Activated T-cell treated with anti-CD3 and anti-CD28 coated beads for 4 hours (primary cell): Measurements from ENCODE around the gene GRIA3.
"Not testable (repeated sequence)": the region's sequence is repeated elsewhere in the genome, so short reads cannot be mapped to it uniquely, and the experiment has no call there.

Experiments used
- DNase-seq: peaks from one replicate; pipeline ENCODE4 v3.0.0-alpha.2; 2020

Gene GRIA3

GRCh38 chrX:123361371-123361770, 177.3 kb downstream of the GRIA3 start:
- DNase-seq, result no peak

- DNase-seq, result not testable (repeated sequence)
Observed at GRCh38 chrX:123386196-123386595, 202.1 kb downstream of the GRIA3 start.

- DNase-seq, result no peak
Observed at GRCh38 chrX:123392921-123393320, 208.8 kb downstream of the GRIA3 start.

GRCh38 chrX:123399709-123400108, 215.6 kb downstream of the GRIA3 start:
- DNase-seq, result no peak

- no peak for DNase-seq
Observed at GRCh38 chrX:123405231-123405630, 221.2 kb downstream of the GRIA3 start.

- DNase-seq, result no peak
Observed at GRCh38 chrX:123408821-123409737, 225.0 kb downstream of the GRIA3 start.

GRCh38 chrX:123422875-123423274, 238.8 kb downstream of the GRIA3 start:
- DNase-seq, result no peak

- no peak for DNase-seq
Observed at GRCh38 chrX:123424546-123424945, 240.5 kb downstream of the GRIA3 start.

- DNase-seq, result no peak
Observed at GRCh38 chrX:123425471-123425870, 241.4 kb downstream of the GRIA3 start.

GRCh38 chrX:123425904-123426303, 241.8 kb downstream of the GRIA3 start:
- DNase-seq, result no peak

- DNase-seq, result no peak
Observed at GRCh38 chrX:123432361-123433150, 248.5 kb downstream of the GRIA3 start.

GRCh38 chrX:123436512-123437136, 252.5 kb downstream of the GRIA3 start:
- DNase-seq, result no peak

GRCh38 chrX:123439926-123440325, 255.8 kb downstream of the GRIA3 start:
- not testable (repeated sequence) for DNase-seq

GRCh38 chrX:123442764-123443163, 258.7 kb downstream of the GRIA3 start:
- no peak for DNase-seq

GRCh38 chrX:123447506-123447905, 263.4 kb downstream of the GRIA3 start:
- DNase-seq, result no peak

- no peak for DNase-seq
Observed at GRCh38 chrX:123449335-123449734, 265.3 kb downstream of the GRIA3 start.

- DNase-seq, result no peak
Observed at GRCh38 chrX:123450222-123450621, 266.1 kb downstream of the GRIA3 start.

GRCh38 chrX:123454712-123455431, 270.8 kb downstream of the GRIA3 start:
- no peak for DNase-seq

GRCh38 chrX:123455693-123456092, 271.6 kb downstream of the GRIA3 start:
- no peak for DNase-seq

- no peak for DNase-seq
Observed at GRCh38 chrX:123464709-123465108, 280.6 kb downstream of the GRIA3 start.

- no peak for DNase-seq
Observed at GRCh38 chrX:123468481-123468880, 284.4 kb downstream of the GRIA3 start.

- DNase-seq, result no peak
Observed at GRCh38 chrX:123475068-123475724, 291.1 kb downstream of the GRIA3 start.
